ENCODE data around the gene TAX1BP3.
"Not testable (repeated sequence)": the region's sequence is repeated elsewhere in the genome, so short reads cannot be mapped to it uniquely, and the experiment has no call there.

Gene TAX1BP3

DNA sequence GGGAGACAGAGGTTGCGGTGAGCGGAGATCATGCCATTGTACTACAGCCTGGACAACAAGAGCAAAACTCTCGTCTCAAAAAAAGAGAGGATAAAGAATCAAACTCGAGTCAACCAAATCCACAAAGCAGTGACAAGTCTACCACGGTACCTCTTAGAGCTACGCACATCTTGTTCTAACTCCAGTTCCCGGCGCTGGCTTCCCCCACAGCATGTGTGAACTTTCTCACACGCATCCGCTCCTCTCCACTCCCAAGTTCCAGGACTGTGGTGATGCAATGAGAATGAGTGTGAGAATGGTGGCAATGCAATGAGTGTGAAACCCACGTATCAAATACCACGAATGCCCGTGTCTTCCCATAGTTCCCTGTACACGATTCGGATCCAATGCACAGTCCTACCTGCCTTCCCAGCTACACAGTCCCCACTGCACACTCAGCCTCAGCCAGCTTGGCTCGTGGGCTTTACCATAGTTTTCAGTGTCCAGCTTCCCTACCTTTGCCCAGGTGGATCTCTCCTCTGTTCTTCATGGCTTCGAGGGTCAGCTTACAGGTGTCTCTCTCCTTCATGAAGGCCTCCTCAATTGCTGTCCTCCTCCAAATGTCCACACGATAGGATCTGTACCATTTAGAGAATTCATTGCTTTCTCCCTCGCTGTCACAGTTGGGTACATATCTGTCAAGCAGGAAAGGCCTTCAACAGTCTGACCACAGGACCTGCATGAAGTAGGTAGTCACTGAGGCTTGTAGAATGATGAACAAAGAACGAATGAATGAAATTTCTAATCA, 36.7 kb upstream of the TAX1BP3 start:
- no peak overlapping the region for H3K4me3 ChIP-seq (ENCODE audit: low read depth, low read length)
- no peaks in the 10 kb centered on the region; the same call in 1 of the 2 replicates for H3K9me3 ChIP-seq
- H3K4me1 ChIP-seq, result no peaks in the 10 kb centered on the region
- H3K27me3 ChIP-seq, result no peaks in the 10 kb centered on the region
- TF ChIP-seq, protein P1, sequence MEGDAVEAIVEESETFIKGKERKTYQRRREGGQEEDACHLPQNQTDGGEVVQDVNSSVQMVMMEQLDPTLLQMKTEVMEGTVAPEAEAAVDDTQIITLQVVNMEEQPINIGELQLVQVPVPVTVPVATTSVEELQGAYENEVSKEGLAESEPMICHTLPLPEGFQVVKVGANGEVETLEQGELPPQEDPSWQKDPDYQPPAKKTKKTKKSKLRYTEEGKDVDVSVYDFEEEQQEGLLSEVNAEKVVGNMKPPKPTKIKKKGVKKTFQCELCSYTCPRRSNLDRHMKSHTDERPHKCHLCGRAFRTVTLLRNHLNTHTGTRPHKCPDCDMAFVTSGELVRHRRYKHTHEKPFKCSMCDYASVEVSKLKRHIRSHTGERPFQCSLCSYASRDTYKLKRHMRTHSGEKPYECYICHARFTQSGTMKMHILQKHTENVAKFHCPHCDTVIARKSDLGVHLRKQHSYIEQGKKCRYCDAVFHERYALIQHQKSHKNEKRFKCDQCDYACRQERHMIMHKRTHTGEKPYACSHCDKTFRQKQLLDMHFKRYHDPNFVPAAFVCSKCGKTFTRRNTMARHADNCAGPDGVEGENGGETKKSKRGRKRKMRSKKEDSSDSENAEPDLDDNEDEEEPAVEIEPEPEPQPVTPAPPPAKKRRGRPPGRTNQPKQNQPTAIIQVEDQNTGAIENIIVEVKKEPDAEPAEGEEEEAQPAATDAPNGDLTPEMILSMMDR (IDR thresholded peaks at IDR 0.05; ENCODE audit: low read depth, low read length), result no peak
- no peak for DNase-seq
- no peaks in the 10 kb centered on the region for H3K36me3 ChIP-seq

DNA sequence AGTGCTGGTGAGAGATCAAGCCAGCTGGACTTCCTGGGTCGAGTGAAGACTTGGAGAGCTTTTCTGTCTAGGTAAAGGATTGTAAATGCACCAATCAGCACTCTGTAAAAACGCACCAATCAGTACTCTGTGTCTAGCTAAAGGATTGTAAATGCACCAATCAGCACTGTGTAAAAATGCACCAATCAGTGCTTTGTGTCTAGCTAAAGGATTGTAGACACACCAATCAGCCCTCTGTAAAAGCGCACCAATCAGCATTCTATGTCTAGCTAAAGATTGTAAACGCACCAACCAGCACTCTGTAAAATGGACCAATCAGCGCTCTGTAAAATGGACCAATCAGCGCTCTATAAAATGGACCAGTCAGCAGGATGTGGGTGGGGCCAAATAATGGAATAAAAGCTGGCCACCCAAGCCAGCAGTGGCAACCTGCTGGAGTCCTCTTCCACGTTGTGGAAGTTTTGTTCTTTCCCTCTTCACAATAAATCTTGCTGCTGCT, 33.7 kb upstream of the TAX1BP3 start:
- not testable (repeated sequence) for H3K36me3 ChIP-seq; H3K4me1 ChIP-seq; H3K27me3 ChIP-seq; H3K9me3 ChIP-seq; H3K4me3 ChIP-seq (ENCODE audit: low read depth, low read length); DNase-seq

DNA sequence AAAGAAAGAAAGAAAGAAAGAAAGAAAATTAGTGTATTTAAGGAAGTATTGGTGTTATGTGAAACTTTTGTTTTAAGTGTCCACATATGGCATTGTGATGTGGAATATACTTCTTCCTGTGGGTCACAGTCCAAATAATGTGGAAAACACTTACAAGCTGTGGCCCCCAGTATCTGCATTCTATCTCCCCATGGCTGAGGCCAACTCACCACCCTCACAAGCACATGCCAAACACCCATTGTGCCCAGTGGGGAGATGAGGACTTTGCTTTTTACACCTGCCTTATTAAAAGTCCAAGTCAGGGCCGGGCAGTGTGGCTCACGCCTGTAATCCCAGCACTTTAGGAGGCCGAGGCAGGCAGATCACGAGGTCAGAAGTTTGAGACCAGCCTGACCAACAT, 31.6 kb upstream of the TAX1BP3 start:
- DNase-seq, result no peak
- no peaks in the 10 kb centered on the region; the same call in 1 of the 2 replicates for H3K9me3 ChIP-seq
- TF ChIP-seq, protein P1 (IDR thresholded peaks at IDR 0.05; ENCODE audit: low read depth, low read length), result no peak
- H3K27me3 ChIP-seq, result no peaks in the 10 kb centered on the region
- no peaks in the 10 kb centered on the region for H3K36me3 ChIP-seq
- H3K4me1 ChIP-seq, result no peaks in the 10 kb centered on the region
- H3K4me3 ChIP-seq (ENCODE audit: low read depth, low read length), result no peak overlapping the region

DNA sequence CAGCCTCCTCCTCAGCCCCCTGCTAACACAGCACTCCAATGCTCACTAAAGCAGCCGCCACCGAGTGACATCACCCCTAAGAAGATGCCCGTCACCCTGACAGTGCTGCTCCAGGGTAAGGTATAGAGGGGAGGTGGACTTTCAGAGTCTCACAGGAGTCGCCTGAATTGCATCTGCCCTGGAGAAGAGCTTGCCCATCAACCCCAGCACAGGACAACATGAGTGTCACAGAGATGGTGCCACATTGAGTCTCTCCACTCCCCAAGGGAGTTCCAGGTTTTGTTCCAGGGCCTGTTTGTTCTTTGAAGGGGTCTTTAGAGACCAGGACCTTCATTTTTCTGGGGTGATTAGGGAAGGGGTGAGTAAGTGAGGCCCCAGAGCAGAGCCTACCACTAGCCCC, 29.8 kb upstream of the TAX1BP3 start:
- no peaks in the 10 kb centered on the region for H3K4me1 ChIP-seq

DNA sequence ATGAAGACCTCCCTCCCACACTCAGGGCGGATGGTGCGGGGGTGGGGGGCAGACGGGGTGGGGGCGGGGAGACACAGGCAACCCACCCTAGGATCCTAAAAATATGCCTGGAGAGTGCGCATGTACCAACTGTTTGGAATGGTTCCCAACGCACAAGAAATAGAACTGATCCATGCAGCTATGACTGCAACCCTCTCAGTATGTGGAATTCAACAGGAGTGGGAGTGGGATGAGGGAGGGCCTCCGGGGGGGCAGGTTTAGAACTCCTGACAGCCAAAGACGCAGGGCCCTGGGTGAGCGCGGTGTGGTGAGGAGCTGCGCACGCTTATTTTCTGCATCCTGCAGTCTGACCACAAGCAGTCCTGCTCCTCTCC, 28.7 kb upstream of the TAX1BP3 start:
- TF ChIP-seq, protein P1 (IDR thresholded peaks at IDR 0.05; ENCODE audit: low read depth, low read length), result no peak
- Histone ChIP-seq H3K4me1 (no peaks in the 10 kb centered on the region), H3K9me3 (no peaks in the 10 kb centered on the region; the same call in 1 of the 2 replicates), H3K27me3 (no peaks in the 10 kb centered on the region), H3K4me3 (ENCODE audit: low read depth, low read length) (no peak overlapping the region), H3K36me3 (no peaks in the 10 kb centered on the region)
- DNase-seq, result no peak

More for the DNA sequence above, 29.8 kb upstream of the TAX1BP3 start:
- H3K36me3 ChIP-seq, result no peaks in the 10 kb centered on the region
- no peaks in the 10 kb centered on the region; the same call in 1 of the 2 replicates for H3K9me3 ChIP-seq
- H3K4me3 ChIP-seq (ENCODE audit: low read depth, low read length), result no peak overlapping the region
- TF ChIP-seq, protein P1 (IDR thresholded peaks at IDR 0.05; ENCODE audit: low read depth, low read length), result no peak
- DNase-seq, result no peak
- no peaks in the 10 kb centered on the region for H3K27me3 ChIP-seq

DNA sequence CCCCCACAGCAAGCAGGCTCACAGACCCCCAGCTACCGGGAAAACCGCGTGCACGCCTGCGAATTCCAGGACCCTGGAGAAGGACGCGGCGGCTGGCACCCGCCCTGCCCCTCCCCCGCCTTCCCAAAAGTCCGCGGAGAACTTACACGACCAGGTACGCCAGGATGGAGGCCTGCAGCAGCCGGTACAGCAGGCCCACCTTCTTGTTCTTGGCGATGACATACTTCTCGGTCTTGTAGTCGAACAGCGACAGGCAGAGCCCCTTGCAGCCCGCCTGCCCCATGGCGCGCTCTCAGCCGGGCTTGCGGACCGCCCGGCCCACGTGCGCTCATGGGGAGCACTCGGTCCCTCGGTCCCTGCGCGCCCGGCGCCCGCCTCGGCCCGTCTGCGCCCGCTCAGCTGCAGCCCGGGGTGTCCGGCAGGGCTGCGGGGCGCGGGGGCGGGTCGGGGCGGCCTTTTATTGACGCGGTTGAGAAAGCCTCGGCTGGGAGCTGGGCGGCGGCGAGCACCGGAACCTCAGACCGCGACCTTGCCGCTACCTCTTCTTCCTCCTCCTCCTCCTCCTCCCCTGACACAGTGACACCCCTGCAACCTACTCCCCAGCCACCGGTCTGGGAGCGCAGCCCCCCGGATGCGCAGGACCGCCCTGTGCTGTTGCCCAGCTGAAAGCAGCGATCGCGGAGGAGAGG, 27.5 kb upstream of the TAX1BP3 start, which contains the start of gene P2RX5:
Gene P2RX5 (minus strand): TSS at position 433 of the 689 bp plus-strand sequence. CDS start 150 bp downstream, at position 283.
- Histone ChIP-seq H3K9me3 (no peaks in the 10 kb centered on the region), H3K36me3 (no peaks in the 10 kb centered on the region), H3K27me3 (no peaks in the 10 kb centered on the region), H3K4me3 (ENCODE audit: low read depth, low read length) (peak within 1 kb of the TSS; percentile 72), H3K4me1 (no peaks in the 10 kb centered on the region)
- TF ChIP-seq, protein P1 (IDR thresholded peaks at IDR 0.05; ENCODE audit: low read depth, low read length), result no peak
- DNase-seq, result peak; percentile 24
